ENCODE measurements around the gene ITGA3.

DNA sequence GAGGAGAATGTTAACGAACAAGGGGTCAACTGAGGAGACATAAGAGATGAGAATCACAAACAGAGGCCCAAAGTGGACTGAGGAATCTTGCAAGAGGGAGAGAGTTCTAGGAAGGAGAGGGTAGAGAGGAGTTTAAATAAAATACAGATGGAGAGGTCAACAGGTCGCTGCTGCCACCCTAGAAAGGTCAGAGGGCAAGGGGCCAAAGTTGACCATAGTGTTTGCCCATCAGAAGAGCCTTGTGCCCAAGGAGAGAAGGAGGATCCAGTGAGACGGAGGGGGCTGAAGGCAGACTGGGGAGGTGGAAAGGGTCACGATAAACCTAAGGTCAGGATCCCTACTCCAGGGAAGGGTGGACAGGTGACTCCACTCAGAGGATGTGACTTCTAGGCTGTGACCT, 6.9 kb upstream of the ITGA3 start:
- TF ChIP-seq, protein P1, sequence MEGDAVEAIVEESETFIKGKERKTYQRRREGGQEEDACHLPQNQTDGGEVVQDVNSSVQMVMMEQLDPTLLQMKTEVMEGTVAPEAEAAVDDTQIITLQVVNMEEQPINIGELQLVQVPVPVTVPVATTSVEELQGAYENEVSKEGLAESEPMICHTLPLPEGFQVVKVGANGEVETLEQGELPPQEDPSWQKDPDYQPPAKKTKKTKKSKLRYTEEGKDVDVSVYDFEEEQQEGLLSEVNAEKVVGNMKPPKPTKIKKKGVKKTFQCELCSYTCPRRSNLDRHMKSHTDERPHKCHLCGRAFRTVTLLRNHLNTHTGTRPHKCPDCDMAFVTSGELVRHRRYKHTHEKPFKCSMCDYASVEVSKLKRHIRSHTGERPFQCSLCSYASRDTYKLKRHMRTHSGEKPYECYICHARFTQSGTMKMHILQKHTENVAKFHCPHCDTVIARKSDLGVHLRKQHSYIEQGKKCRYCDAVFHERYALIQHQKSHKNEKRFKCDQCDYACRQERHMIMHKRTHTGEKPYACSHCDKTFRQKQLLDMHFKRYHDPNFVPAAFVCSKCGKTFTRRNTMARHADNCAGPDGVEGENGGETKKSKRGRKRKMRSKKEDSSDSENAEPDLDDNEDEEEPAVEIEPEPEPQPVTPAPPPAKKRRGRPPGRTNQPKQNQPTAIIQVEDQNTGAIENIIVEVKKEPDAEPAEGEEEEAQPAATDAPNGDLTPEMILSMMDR (conservative IDR thresholded peaks at IDR 0.05; ENCODE audit: low read depth, low read length): no peak
- no peak for TF ChIP-seq EZH2 (IDR thresholded peaks at IDR 0.05; ENCODE audit: borderline replicate concordance, low read depth, low read length, poor library complexity, severe bottlenecking)

Measured in A673 (cell line).